Measurements from ENCODE around the gene ALAD. TPM values are rescaled to one million over a fixed set of nuclear protein-coding genes. Genes with fewer than 3 reads are reported as not detected.
A peak's percentile ranks its signal among the peaks of the same experiment; 100 is the strongest.

Gene ALAD
- total RNA-seq, 1 donor from 2014 or later = 23.7 TPM

GRCh38 chr9:113348437-113348836 is 52.6 kb downstream of the ALAD start:
- no peaks in the 10 kb centered on the region for H3K27me3 Mint-ChIP-seq (ENCODE audit: insufficient read depth)
- peaks cover 8% of the 10 kb centered on the region for H3K36me3 Mint-ChIP-seq (ENCODE audit: low read depth)
- H3K4me3 Mint-ChIP-seq = peak overlapping the region; percentile 82
- H3K4me1 Mint-ChIP-seq (ENCODE audit: low read depth) = peaks cover 68% of the 10 kb centered on the region
- peak overlapping the region; percentile 54 for H3K27ac Mint-ChIP-seq
- no peak for DNase-seq (ENCODE audit: low spot score)
- H3K9me3 Mint-ChIP-seq = peaks cover under 1% of the 10 kb centered on the region
- intact Hi-C loops (cut with micrococcal nuclease) = loop anchor here (2.0 kb wide), 1 partner anchor 14 kb away; no protein-coding TSS in a partner anchor

- no peak for DNase-seq (ENCODE audit: low spot score)
- Mint-ChIP-seq H3K4me1 (ENCODE audit: low read depth) (peaks cover 70% of the 10 kb centered on the region), H3K36me3 (ENCODE audit: low read depth) (no peaks in the 10 kb centered on the region), H3K27ac (peak overlapping the region; percentile 72), H3K9me3 (peaks cover 3% of the 10 kb centered on the region), H3K4me3 (no peak overlapping the region), H3K27me3 (ENCODE audit: insufficient read depth) (no peaks in the 10 kb centered on the region)
- intact Hi-C loops (cut with micrococcal nuclease) = no loop called here
These were observed 55.4 kb downstream of the ALAD start for GRCh38 chr9:113345671-113346070.

DNA sequence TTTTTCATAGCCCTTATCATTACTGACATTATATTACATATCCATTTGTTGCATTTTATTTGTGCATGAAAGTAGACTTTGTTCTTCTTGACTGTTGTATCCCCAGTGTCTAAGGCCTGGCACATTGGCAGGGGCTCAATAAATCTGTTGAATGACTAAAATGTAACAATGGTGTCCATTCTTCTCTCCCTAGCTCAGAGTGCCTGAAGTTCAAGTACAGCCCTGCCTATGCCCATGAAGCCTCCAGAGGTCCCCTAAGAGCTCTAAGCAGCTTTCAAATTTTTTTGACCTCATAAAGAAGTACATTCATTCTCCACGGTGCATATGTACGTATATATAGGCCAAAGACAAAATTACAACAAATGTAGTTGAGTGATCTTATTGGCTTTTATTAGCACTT is 55.9 kb downstream of the ALAD start:
- Mint-ChIP-seq H3K4me3 (no peak overlapping the region), H3K4me1 (ENCODE audit: low read depth) (peaks cover 70% of the 10 kb centered on the region), H3K27me3 (ENCODE audit: insufficient read depth) (no peaks in the 10 kb centered on the region), H3K9me3 (peaks cover 3% of the 10 kb centered on the region), H3K36me3 (ENCODE audit: low read depth) (no peaks in the 10 kb centered on the region), H3K27ac (peak overlapping the region; percentile 72)
- no peak for DNase-seq (ENCODE audit: low spot score)
- intact Hi-C loops (cut with micrococcal nuclease) = no loop called here

DNA sequence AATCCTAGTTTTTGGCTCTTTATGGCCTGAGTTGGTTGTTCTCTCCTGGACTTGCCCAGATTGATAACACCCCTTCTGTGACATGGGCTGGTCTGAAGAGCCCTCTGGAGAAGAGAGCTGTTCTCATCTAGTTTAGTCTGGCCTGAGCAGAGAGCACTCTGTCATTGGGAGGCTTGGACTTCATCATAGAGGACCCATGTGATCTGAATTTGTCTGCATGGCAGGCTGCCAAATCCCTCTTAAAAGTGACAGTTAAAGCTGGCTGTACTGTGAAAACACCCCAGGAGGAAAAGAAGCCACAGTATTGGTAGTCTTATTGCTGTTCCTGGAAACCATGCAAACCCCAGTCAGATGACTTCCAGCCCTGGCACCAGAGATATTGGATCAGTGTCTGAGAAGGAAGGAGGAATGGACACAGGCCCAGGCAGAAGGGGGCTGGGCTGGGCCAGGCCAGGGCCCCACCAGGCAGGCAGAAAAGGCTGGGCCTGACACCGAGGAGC is 57.3 kb downstream of the ALAD start:
- Mint-ChIP-seq H3K27me3 (ENCODE audit: insufficient read depth) (no peaks in the 10 kb centered on the region), H3K27ac (peak overlapping the region; percentile 62), H3K4me3 (peak overlapping the region; percentile 24), H3K9me3 (peaks cover 3% of the 10 kb centered on the region), H3K4me1 (ENCODE audit: low read depth) (peaks cover 74% of the 10 kb centered on the region), H3K36me3 (ENCODE audit: low read depth) (no peaks in the 10 kb centered on the region)
- DNase-seq (ENCODE audit: low spot score) = no peak
- intact Hi-C loops (cut with micrococcal nuclease) = no loop called here

DNA sequence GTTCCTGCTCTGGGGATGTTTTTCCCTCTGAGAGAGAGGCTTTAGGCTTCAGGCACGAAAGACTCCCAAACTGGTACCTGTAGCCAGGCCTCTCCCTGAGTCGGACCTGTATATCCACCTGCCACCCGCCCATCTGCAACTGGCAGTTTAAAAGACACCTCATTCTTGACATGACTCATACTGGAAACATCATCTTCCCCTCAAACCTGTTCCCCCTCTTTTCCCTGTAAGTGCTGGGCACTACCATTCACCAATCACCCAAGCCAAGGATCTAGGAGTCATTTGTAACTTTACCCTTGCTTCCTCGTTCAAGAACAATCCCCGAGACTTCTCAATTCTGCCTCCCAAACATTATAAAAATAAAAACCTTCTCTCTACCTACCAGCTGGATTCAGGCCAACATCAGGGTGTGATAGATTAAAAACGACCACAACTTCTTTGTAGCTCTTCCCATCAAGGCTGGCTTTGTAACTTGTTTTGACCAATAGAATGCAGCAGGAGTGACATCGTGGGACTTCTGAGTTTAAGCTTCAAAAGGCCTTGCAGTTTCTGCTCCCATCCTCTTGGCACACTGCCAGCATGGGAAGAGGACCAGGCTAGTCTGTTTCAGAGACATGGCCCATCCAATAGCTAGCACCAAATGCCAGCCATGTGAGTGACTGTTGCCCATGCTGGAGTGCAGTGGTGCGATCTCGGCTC is 59.2 kb downstream of the ALAD start:
- peak overlapping the region; percentile 80 for H3K4me3 Mint-ChIP-seq

DNA sequence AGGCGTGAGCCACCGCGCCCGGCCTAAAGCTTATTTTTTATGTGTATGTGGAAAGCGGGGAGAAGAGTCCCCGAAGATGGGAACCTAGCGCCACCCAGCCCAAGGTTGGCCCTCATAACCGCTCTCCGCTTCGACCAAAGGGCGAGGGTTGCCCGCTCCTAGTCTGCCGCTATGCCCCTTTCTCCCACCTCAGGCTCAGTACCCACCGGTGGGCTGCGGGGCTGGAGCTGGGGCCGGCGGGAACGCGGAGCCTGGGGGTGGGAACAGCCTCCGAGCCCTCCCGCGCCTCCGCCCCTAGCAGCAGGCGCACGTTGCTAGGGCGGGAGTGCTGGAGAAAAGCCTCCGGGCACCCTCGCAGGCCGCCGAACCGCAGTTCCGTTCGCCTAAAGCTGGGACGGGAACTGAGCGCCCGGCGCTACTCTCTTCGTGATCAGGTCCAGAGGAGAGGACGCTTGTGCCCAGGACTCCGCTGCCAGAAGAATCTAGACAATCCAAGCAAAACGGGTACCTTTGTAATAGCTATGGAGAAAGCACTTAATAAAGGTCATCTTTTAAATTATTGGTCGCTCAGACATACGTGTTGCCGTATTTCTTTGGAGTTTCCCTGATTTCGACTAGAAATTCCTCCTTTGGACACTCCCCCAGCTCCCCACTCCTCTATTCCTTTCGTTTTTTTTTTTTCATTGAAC is 60.9 kb downstream of the ALAD start, which contains the start of gene WDR31:
WDR31 (minus strand) TSS at position 265 of the 689 bp plus-strand sequence. CDS start 8,253 bp downstream, outside the sequence.
- Mint-ChIP-seq H3K4me3 (peak within 1 kb of the TSS; percentile 80), H3K4me1 (ENCODE audit: low read depth) (peaks cover 49% of the 10 kb centered on the region), H3K27me3 (ENCODE audit: insufficient read depth) (no peaks in the 10 kb centered on the region), H3K9me3 (peaks cover 3% of the 10 kb centered on the region), H3K36me3 (ENCODE audit: low read depth) (no peaks in the 10 kb centered on the region), H3K27ac (peak within 1 kb of the TSS; percentile 89)
- peak; percentile 78 for DNase-seq (ENCODE audit: low spot score)
- intact Hi-C loops (cut with micrococcal nuclease) = loop anchor here (1.0 to 2.0 kb wide), 7 partner anchors 11 to 173 kb away; partner anchors contain the start of genes ALAD, C9orf43, CDC26 and FKBP15

More for the DNA sequence above, 59.2 kb downstream of the ALAD start:
- Mint-ChIP-seq H3K36me3 (ENCODE audit: low read depth) (no peaks in the 10 kb centered on the region), H3K4me1 (ENCODE audit: low read depth) (peaks cover 57% of the 10 kb centered on the region), H3K27me3 (ENCODE audit: insufficient read depth) (no peaks in the 10 kb centered on the region), H3K27ac (peak overlapping the region; percentile 89), H3K9me3 (peaks cover 3% of the 10 kb centered on the region)
- intact Hi-C loops (cut with micrococcal nuclease) = loop anchor here (2.0 kb wide), 2 partner anchors 121 to 171 kb away; partner anchors contain the start of genes FKBP15 and SLC31A1
- no peak for DNase-seq (ENCODE audit: low spot score)

- Mint-ChIP-seq H3K27ac (no peak overlapping the region), H3K27me3 (ENCODE audit: insufficient read depth) (no peaks in the 10 kb centered on the region), H3K4me1 (ENCODE audit: low read depth) (peaks cover 34% of the 10 kb centered on the region), H3K9me3 (no peaks in the 10 kb centered on the region), H3K4me3 (no peak overlapping the region), H3K36me3 (ENCODE audit: low read depth) (no peaks in the 10 kb centered on the region)
- DNase-seq (ENCODE audit: low spot score) = no peak
- intact Hi-C loops (cut with micrococcal nuclease) = no loop called here
These were observed 63.4 kb downstream of the ALAD start for GRCh38 chr9:113337714-113338113.

Other genes with a start within 250 kb of the ALAD start
- gene FKBP15, start 180.0 kb downstream of the ALAD start, total RNA-seq = 34.9 and 35.8 TPM in 2 replicates
- 16.1 and 17.6 TPM in 2 replicates for gene SLC31A1, start 179.7 kb downstream of the ALAD start, total RNA-seq
- 49.9 and 50.6 TPM in 2 replicates for gene CDC26, start 125.7 kb downstream of the ALAD start, total RNA-seq
- 59.2 and 60.2 TPM in 2 replicates for gene PRPF4, start 125.6 kb downstream of the ALAD start, total RNA-seq
- not detected in 2 replicates for gene RNF183, start 97.9 kb downstream of the ALAD start, total RNA-seq
- 1.9 and 2.2 TPM in 2 replicates for gene WDR31, start 61.0 kb downstream of the ALAD start, total RNA-seq
- gene BSPRY, start 51.7 kb downstream of the ALAD start, total RNA-seq = 12.3 and 12.8 TPM in 2 replicates
- gene HDHD3, start 24.3 kb downstream of the ALAD start, total RNA-seq = 15.7 and 18.5 TPM in 2 replicates
- 90.9 and 95.7 TPM in 2 replicates for gene POLE3, start 9.4 kb upstream of the ALAD start, total RNA-seq
- gene C9orf43, start 9.5 kb upstream of the ALAD start, total RNA-seq = 0.42 and 0.62 TPM in 2 replicates
- 122 and 128 TPM in 2 replicates for gene RGS3, start 62.4 kb upstream of the ALAD start, total RNA-seq

Measured in activated T-helper 1 cell treated with anti-CD3 and anti-CD28 coated beads, Interleukin-12 subunit alpha, Interleukin-12 subunit beta, Interleukin-2, Interleukin-4 antibody, amounts not matched to agents 30 ng/mL and 10 ng/mL and 1 ng/mL, durations not matched to agents 14 hours and 24 hours and 36 hours (primary cell).